ENCODE measurements around the gene CPXM2.

GRCh38 chr10:123883673-123884320 lies 7.8 kb downstream of the CPXM2 start:
- TF ChIP-seq TAF1 (IDR thresholded peaks at IDR 0.05; ENCODE audit: borderline replicate concordance, insufficient read depth, low read length) (no peak), POLR2AphosphoS5 (IDR thresholded peaks at IDR 0.05; ENCODE audit: low read depth, low read length) (no peak), SIN3A (IDR thresholded peaks at IDR 0.05; ENCODE audit: borderline replicate concordance, insufficient read depth, low read length) (no peak)
